Right lobe of liver (tissue), 6 donors: Measurements from ENCODE around the gene CDKN2A. TPM values are rescaled to one million over a fixed set of nuclear protein-coding genes. Genes with fewer than 3 reads are reported as not detected.
A peak's percentile ranks its signal among the peaks of the same experiment; 100 is the strongest.

Experiments used
- ATAC-seq, 4 donors: fragments of 200-7000 bp; cut with Tn5 transposase; one replicate each; pipeline ENCODE4 v1.9.1; 2020; ENCODE audit warnings: mild to moderate bottlenecking in 4 of 4, moderate library complexity in 4 of 4
- DNase-seq, 3 donors: peaks; one replicate each; pipeline ENCODE4 v3.0.0-alpha.2; 2020
- H3K27ac ChIP-seq, 3 donors: fragments of 200-600 bp; one replicate each; pipeline ENCODE4 v1.8.0; 2022
- H3K27me3 ChIP-seq, 2 donors: fragments of 200-600 bp; one replicate each; pipeline ENCODE4 v1.8.0; 2022
- H3K36me3 ChIP-seq, 4 donors: fragments of 200-600 bp; sonication (generic) in 1 of 4; one replicate each; pipeline versions ENCODE4 v1.5.1 to v1.8.0; 2017 to 2022; ENCODE audit warnings: control low read depth in 1 of 4
- H3K4me1 ChIP-seq, 4 donors: fragments of 200-600 bp; sonication (generic) in 1 of 4; one replicate each; pipeline versions ENCODE4 v1.5.1 to v1.8.0; 2017 to 2022; ENCODE audit warnings: control low read depth in 1 of 4
- H3K4me3 ChIP-seq, 3 donors: fragments of 200-600 bp; one replicate each; pipeline ENCODE4 v1.8.0; 2022
- H3K9me3 ChIP-seq, 4 donors: fragments of 200-600 bp; sonication (generic) in 1 of 4; one replicate each; pipeline versions ENCODE4 v1.5.1 to v1.8.0; 2017 to 2022; ENCODE audit warnings: control low read depth in 1 of 4
- POLR2A ChIP-seq: fragments of 450-650 bp; IDR thresholded peaks from one replicate; pipeline ENCODE4 v1.6.1; 2017; ENCODE audit warnings: antibody characterized with exemption, mild to moderate bottlenecking
- WGBS: methylation state at CpG from one replicate; pipeline ENCODE4 v1.1.6; 2018; ENCODE audit warnings: low coverage, low lambda C conversion rate; ENCODE audit not compliant: insufficient coverage; ENCODE audit errors: missing lambda C conversion rate; 5-methylcytosine and 5-hydroxymethylcytosine counted together
- intact Hi-C, 2 donors: fragments of 100-400 bp; cut with DNase I; formaldehyde crosslinking; loops; one replicate each; pipeline versions ENCODE4 v1.11.2 to v1.14.1; 2022
- total RNA-seq, 6 experiments: library from RNA; depleted of rRNA in 2 of 6; stranded (reverse); fragments of >200 nt in 2 of 6; fragmentation: NEBNext Ultra II Directional in 3 of 6; extraction: Animal tissue kit (Norgen Biotek cat#: 25700) in 3 of 6; gene quantifications; one replicate each; pipeline versions ENCODE4 v1.1.0 to v1.2.4, GENCODE V29; 2016 to 2023
- TF ChIP-seq, protein P1 (sequence below), 4 donors: fragments of 200-600 bp in 3 of 4; fragments of 450-650 bp in 1 of 4; IDR thresholded peaks; one replicate each; pipeline versions ENCODE4 v1.5.1 to v1.8.0; 2016 to 2022; ENCODE audit warnings: antibody characterized with exemption in 4 of 4, mild to moderate bottlenecking in 2 of 4
- donor health status: DM: no; HTN: yes; CAD: no.
- donor health status: DM: no; HTN: no; CAD: no.
- donor health status: DM: no; HTN: no; CAD: no.
- donor health status: DM: no; HTN: yes; CAD: no.
- donor health status: DM: no; HTN: yes; CAD: no.

The CDKN2A gene
- total RNA-seq, 6 experiments from 2014 or later = 0.30 to 1.4 (median 1.2) TPM; not detected in 1

DNA sequence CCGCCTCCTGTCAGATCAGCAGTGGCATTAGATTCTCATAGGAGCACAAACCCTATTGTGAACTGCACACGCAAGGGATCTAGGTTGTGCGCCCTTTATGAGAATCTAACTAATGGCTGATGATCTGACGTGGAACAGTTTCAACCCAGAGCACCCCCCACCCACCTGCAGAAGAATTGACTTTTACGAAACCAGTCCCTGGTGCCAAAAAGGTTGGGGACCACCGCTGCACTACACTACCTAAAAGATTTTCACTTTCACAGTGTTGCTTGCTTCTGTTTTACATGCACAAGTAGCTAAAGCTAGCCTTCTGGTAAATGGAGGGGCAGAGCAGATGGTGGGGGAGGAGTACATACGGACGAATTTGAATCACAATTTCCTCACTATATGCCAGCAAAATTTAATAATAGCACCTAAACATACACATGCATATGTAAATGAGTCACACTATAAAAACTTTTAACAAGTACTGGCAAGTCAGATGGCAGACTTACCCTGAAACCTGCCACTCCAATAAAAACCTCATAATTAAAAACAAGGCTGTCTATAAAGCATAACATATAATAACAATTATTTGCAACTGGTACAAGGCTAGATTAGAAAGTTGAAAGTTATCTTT, 38.9 kb upstream of the CDKN2A start:
- no peak overlapping the region for H3K4me3 ChIP-seq
- WGBS = 68% methylated on average over 8 of the region's 8 CpGs
- H3K9me3 ChIP-seq = no peaks in the 10 kb centered on the region
- no peak for ATAC-seq
- H3K27me3 ChIP-seq = no peaks in the 10 kb centered on the region
- no peak overlapping the region for H3K27ac ChIP-seq
- H3K4me1 ChIP-seq = peaks cover 0 to 3% (median 0%) of the 10 kb centered on the region in 4 donors
- no peak for TF ChIP-seq POLR2A
- TF ChIP-seq, protein P1, sequence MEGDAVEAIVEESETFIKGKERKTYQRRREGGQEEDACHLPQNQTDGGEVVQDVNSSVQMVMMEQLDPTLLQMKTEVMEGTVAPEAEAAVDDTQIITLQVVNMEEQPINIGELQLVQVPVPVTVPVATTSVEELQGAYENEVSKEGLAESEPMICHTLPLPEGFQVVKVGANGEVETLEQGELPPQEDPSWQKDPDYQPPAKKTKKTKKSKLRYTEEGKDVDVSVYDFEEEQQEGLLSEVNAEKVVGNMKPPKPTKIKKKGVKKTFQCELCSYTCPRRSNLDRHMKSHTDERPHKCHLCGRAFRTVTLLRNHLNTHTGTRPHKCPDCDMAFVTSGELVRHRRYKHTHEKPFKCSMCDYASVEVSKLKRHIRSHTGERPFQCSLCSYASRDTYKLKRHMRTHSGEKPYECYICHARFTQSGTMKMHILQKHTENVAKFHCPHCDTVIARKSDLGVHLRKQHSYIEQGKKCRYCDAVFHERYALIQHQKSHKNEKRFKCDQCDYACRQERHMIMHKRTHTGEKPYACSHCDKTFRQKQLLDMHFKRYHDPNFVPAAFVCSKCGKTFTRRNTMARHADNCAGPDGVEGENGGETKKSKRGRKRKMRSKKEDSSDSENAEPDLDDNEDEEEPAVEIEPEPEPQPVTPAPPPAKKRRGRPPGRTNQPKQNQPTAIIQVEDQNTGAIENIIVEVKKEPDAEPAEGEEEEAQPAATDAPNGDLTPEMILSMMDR (IDR thresholded peaks at IDR 0.05) = no peak
- H3K36me3 ChIP-seq = no peaks in the 10 kb centered on the region
- no peak for DNase-seq
- intact Hi-C loops = no loop called here

DNA sequence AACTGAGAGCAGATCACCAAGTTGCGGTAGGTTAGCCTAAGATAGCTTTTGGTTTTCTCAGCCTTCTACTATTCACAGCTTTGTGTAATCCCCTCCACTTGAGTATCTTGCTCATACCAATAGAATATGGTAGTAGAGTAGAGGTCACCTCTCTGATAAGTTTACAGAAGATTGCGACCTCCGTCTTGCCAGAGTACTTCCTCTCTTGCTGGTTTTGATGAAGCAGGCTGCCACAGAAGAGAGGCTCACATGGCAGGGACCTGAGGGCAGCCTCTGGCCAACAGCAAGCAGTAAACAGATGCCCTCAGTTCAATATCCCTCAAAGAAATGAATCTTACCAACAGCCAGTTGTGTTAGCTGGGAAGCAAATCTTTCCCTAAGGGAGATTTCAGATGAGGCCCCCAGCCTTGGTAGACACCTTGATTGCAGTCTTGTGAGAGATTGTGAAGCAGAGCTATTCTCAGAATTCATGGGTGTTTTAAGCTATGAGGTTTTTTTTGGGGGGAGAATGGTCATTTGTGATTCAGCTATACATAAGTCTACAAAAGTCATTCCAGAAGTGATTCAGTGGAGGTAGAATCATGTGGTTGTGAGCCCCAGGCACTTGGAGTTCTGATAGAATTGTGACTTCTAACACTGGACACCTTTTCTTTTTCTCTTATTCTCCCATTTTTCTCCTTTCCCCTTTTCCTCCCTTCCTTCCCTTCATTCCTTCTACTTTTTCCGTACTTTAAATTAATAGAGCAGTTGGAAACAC, 37.6 kb upstream of the CDKN2A start:
- Histone ChIP-seq H3K4me3 (no peak overlapping the region), H3K27ac (no peak overlapping the region), H3K9me3 (no peaks in the 10 kb centered on the region), H3K27me3 (no peaks in the 10 kb centered on the region), H3K4me1 (no peaks in the 10 kb centered on the region), H3K36me3 (no peaks in the 10 kb centered on the region)
- 73% methylated on average over 3 of the region's 4 CpGs for WGBS
- ATAC-seq (no peak), DNase-seq (no peak)
- TF ChIP-seq, protein P1 (IDR thresholded peaks at IDR 0.05) = no peak
- no peak for TF ChIP-seq POLR2A
- intact Hi-C loops = no loop called here

DNA sequence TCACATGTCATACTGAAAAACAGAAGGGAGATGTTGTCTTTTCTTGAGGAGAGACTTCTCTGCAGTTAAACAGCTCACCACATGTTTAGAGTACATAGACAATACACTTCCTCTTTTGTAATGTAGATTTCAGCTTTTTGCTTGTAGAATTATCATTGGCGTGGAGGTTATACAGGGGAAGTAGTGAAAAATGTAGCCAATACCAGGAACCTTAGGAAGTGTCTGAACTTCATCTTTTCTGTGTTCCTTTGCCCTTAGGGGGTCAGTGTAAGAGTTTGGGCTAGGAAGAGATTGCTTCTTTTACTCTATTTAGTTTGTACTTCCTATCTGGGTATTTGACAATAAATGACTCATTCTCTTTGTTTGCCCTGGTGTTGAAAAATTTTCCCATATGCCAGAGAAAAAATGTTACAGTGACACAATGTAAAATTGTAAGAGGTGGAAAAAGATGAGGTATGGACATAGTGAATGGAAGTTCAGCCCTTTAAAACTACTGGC, 36.0 kb upstream of the CDKN2A start:
- no peaks in the 10 kb centered on the region for H3K27me3 ChIP-seq
- H3K27ac ChIP-seq = no peak overlapping the region
- no peaks in the 10 kb centered on the region for H3K9me3 ChIP-seq
- TF ChIP-seq, protein P1 (IDR thresholded peaks at IDR 0.05) = no peak
- TF ChIP-seq POLR2A = no peak
- intact Hi-C loops = no loop called here
- no peak overlapping the region for H3K4me3 ChIP-seq
- DNase-seq (no peak), ATAC-seq (peak; percentile 65 to 95 (median 74))
- no peaks in the 10 kb centered on the region for H3K36me3 ChIP-seq
- WGBS = 20% methylated on average over 1 of the region's 1 CpG
- H3K4me1 ChIP-seq = no peaks in the 10 kb centered on the region

DNA sequence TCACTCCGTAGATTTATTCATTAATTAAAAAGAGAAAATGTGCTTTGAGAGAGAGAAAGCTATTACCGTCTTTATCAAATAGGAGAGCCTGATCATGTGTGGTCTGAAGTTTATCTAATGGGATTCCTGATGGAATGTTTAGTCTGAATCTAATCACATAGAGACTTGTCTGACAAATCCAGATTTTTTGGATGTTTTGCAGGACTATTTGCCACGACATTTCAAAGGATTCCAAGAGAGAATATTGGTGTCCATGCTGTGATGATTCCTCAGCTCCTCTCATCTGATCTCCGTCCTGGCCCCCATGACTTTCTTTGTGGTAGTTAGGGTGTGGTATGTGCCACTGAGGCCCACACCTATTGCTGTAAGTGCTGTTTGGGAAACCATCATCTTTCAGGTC, 35.0 kb upstream of the CDKN2A start:
- ATAC-seq (no peak), DNase-seq (no peak)
- no peaks in the 10 kb centered on the region for H3K4me1 ChIP-seq
- no peak overlapping the region for H3K4me3 ChIP-seq
- intact Hi-C loops = no loop called here
- H3K36me3 ChIP-seq = no peaks in the 10 kb centered on the region
- H3K9me3 ChIP-seq = no peaks in the 10 kb centered on the region
- H3K27ac ChIP-seq = no peak overlapping the region
- TF ChIP-seq, protein P1 (IDR thresholded peaks at IDR 0.05) = no peak
- TF ChIP-seq POLR2A = no peak
- H3K27me3 ChIP-seq = no peaks in the 10 kb centered on the region
- 71% methylated on average over 4 of the region's 4 CpGs for WGBS
